ENCODE results near the gene PPM1F. TPM values are rescaled to one million over a fixed set of nuclear protein-coding genes. Genes with fewer than 3 reads are reported as not detected.

The PPM1F gene
- total RNA-seq, 2 experiments from 2014 or later = 15.3 to 15.7 TPM

GRCh38 chr22:21965762-21966288 is 13.2 kb upstream of the PPM1F start:
- ChIA-PET POLR2A (interaction anchor here (1.0 kb wide), 1 partner anchor 17 kb away, joined by 3 read pairs; the partner anchor contains the start of gene TOP3B), CTCF (interaction anchor here (2.4 to 3.7 kb wide), 2 partner anchors 13 to 28 kb away, joined by 7 to 16 read pairs; partner anchors contain the start of gene PPM1F)
- Mint-ChIP-seq H3K4me1 (ENCODE audit: low read depth) (no peaks in the 10 kb centered on the region), H3K36me3 (ENCODE audit: low read depth) (peaks cover 42% of the 10 kb centered on the region), H3K27me3 (ENCODE audit: low read depth) (no peaks in the 10 kb centered on the region), H3K27ac (no peak overlapping the region), H3K4me3 (no peak overlapping the region), H3K9me3 (ENCODE audit: insufficient read depth) (no peaks in the 10 kb centered on the region)
- no peak for DNase-seq
- ATAC-seq = no peak

GRCh38 chr22:21964918-21965484 is 12.4 kb upstream of the PPM1F start:
- Mint-ChIP-seq H3K4me1 (ENCODE audit: low read depth) (no peaks in the 10 kb centered on the region), H3K9me3 (ENCODE audit: insufficient read depth) (no peaks in the 10 kb centered on the region), H3K27ac (no peak overlapping the region), H3K36me3 (ENCODE audit: low read depth) (peaks cover 35% of the 10 kb centered on the region), H3K27me3 (ENCODE audit: low read depth) (no peaks in the 10 kb centered on the region), H3K4me3 (no peak overlapping the region)
- ChIA-PET POLR2A (no interaction called here), CTCF (interaction anchor here (2.4 to 3.7 kb wide), 2 partner anchors 12 to 27 kb away, joined by 7 to 16 read pairs; partner anchors contain the start of gene PPM1F)
- ATAC-seq (no peak), DNase-seq (no peak)

- ChIA-PET CTCF (interaction anchor here (1.0 to 3.7 kb wide), 3 partner anchors 8 to 26 kb away, joined by 5 to 16 read pairs (median 7); partner anchors contain the start of gene PPM1F), POLR2A (no interaction called here)
- no peaks in the 10 kb centered on the region for H3K4me1 Mint-ChIP-seq (ENCODE audit: low read depth)
- DNase-seq (no peak), ATAC-seq (no peak)
- no peak overlapping the region for H3K27ac Mint-ChIP-seq
- H3K27me3 Mint-ChIP-seq (ENCODE audit: low read depth) = no peaks in the 10 kb centered on the region
- H3K4me3 Mint-ChIP-seq = no peak overlapping the region
- H3K36me3 Mint-ChIP-seq (ENCODE audit: low read depth) = peaks cover 34% of the 10 kb centered on the region
- H3K9me3 Mint-ChIP-seq (ENCODE audit: insufficient read depth) = no peaks in the 10 kb centered on the region
Observed at GRCh38 chr22:21964234-21964633, 11.6 kb upstream of the PPM1F start.

GRCh38 chr22:21963790-21964211 is 11.2 kb upstream of the PPM1F start:
- DNase-seq (no peak), ATAC-seq (no peak)
- Mint-ChIP-seq H3K4me3 (no peak overlapping the region), H3K27ac (no peak overlapping the region), H3K9me3 (ENCODE audit: insufficient read depth) (no peaks in the 10 kb centered on the region), H3K27me3 (ENCODE audit: low read depth) (no peaks in the 10 kb centered on the region), H3K36me3 (ENCODE audit: low read depth) (peaks cover 34% of the 10 kb centered on the region), H3K4me1 (ENCODE audit: low read depth) (no peaks in the 10 kb centered on the region)
- ChIA-PET POLR2A (no interaction called here), CTCF (interaction anchor here (1.0 to 3.7 kb wide), 2 partner anchors 9 to 11 kb away, joined by 5 to 16 read pairs; partner anchors contain the start of gene PPM1F)

- DNase-seq (no peak), ATAC-seq (no peak)
- Mint-ChIP-seq H3K27ac (no peak overlapping the region), H3K9me3 (ENCODE audit: insufficient read depth) (no peaks in the 10 kb centered on the region), H3K36me3 (ENCODE audit: low read depth) (peaks cover 30% of the 10 kb centered on the region), H3K4me1 (ENCODE audit: low read depth) (no peaks in the 10 kb centered on the region), H3K27me3 (ENCODE audit: low read depth) (no peaks in the 10 kb centered on the region), H3K4me3 (no peak overlapping the region)
- CTCF ChIA-PET = no interaction called here
- POLR2A ChIA-PET = no interaction called here
Observed at GRCh38 chr22:21963286-21963685, 10.6 kb upstream of the PPM1F start.

GRCh38 chr22:21962655-21962949 is 10.0 kb upstream of the PPM1F start:
- no peak overlapping the region for H3K27ac Mint-ChIP-seq

GRCh38 chr22:21961886-21962654 is 9.4 kb upstream of the PPM1F start:
- Mint-ChIP-seq H3K27me3 (ENCODE audit: low read depth) (no peaks in the 10 kb centered on the region), H3K27ac (no peak overlapping the region), H3K4me3 (no peak overlapping the region), H3K36me3 (ENCODE audit: low read depth) (peaks cover 23% of the 10 kb centered on the region), H3K9me3 (ENCODE audit: insufficient read depth) (no peaks in the 10 kb centered on the region), H3K4me1 (ENCODE audit: low read depth) (no peaks in the 10 kb centered on the region)
- POLR2A ChIA-PET = no interaction called here
- no peak for ATAC-seq
- no peak for DNase-seq
- CTCF ChIA-PET = interaction anchor here (1.3 to 2.0 kb wide), 2 partner anchors 10 kb away, joined by 4 to 9 read pairs; partner anchors contain the start of gene PPM1F

More at GRCh38 chr22:21962655-21962949, 10.0 kb upstream of the PPM1F start:
- Mint-ChIP-seq H3K9me3 (ENCODE audit: insufficient read depth) (no peaks in the 10 kb centered on the region), H3K27me3 (ENCODE audit: low read depth) (no peaks in the 10 kb centered on the region), H3K36me3 (ENCODE audit: low read depth) (peaks cover 28% of the 10 kb centered on the region), H3K4me3 (no peak overlapping the region), H3K4me1 (ENCODE audit: low read depth) (no peaks in the 10 kb centered on the region)
- ChIA-PET POLR2A (no interaction called here), CTCF (interaction anchor here (1.3 to 2.0 kb wide), 2 partner anchors 10 kb away, joined by 4 to 9 read pairs; partner anchors contain the start of gene PPM1F)
- no peak for DNase-seq
- no peak for ATAC-seq

- Mint-ChIP-seq H3K4me3 (no peak overlapping the region), H3K27me3 (ENCODE audit: low read depth) (no peaks in the 10 kb centered on the region), H3K36me3 (ENCODE audit: low read depth) (peaks cover 20% of the 10 kb centered on the region), H3K27ac (no peak overlapping the region), H3K4me1 (ENCODE audit: low read depth) (no peaks in the 10 kb centered on the region), H3K9me3 (ENCODE audit: insufficient read depth) (no peaks in the 10 kb centered on the region)
- ChIA-PET CTCF (interaction anchor here (2.0 kb wide), 1 partner anchor 11 kb away, joined by 9 read pairs; no protein-coding TSS in a partner anchor), POLR2A (no interaction called here)
- DNase-seq (no peak), ATAC-seq (no peak)
Observed at GRCh38 chr22:21961127-21961867, 8.6 kb upstream of the PPM1F start.

GRCh38 chr22:21960200-21961126 is 7.8 kb upstream of the PPM1F start:
- DNase-seq (no peak), ATAC-seq (no peak)
- peaks cover 20% of the 10 kb centered on the region for H3K36me3 Mint-ChIP-seq (ENCODE audit: low read depth)
- no peak overlapping the region for H3K4me3 Mint-ChIP-seq
- ChIA-PET CTCF (interaction anchor here (2.0 kb wide), 1 partner anchor 12 kb away, joined by 9 read pairs; no protein-coding TSS in a partner anchor), POLR2A (no interaction called here)
- no peaks in the 10 kb centered on the region for H3K9me3 Mint-ChIP-seq (ENCODE audit: insufficient read depth)
- no peaks in the 10 kb centered on the region for H3K4me1 Mint-ChIP-seq (ENCODE audit: low read depth)
- H3K27me3 Mint-ChIP-seq (ENCODE audit: low read depth) = no peaks in the 10 kb centered on the region
- H3K27ac Mint-ChIP-seq = no peak overlapping the region

- H3K4me3 Mint-ChIP-seq = no peak overlapping the region
- ChIA-PET POLR2A (no interaction called here), CTCF (interaction anchor here (0.6 kb wide), 1 partner anchor 13 kb away, joined by 3 read pairs; no protein-coding TSS in a partner anchor)
- H3K4me1 Mint-ChIP-seq (ENCODE audit: low read depth) = no peaks in the 10 kb centered on the region
- H3K27me3 Mint-ChIP-seq (ENCODE audit: low read depth) = no peaks in the 10 kb centered on the region
- DNase-seq = no peak
- H3K9me3 Mint-ChIP-seq (ENCODE audit: insufficient read depth) = no peaks in the 10 kb centered on the region
- ATAC-seq = no peak
- H3K27ac Mint-ChIP-seq = no peak overlapping the region
- peaks cover 14% of the 10 kb centered on the region for H3K36me3 Mint-ChIP-seq (ENCODE audit: low read depth)
Observed at GRCh38 chr22:21959274-21960074, 6.8 kb upstream of the PPM1F start.
